Stomach (tissue), 9 donors: ENCODE data around the gene SMARCD2. TPM values are rescaled to one million over a fixed set of nuclear protein-coding genes. Genes with fewer than 3 reads are reported as not detected.

ENCODE experiments used
- DNase-seq, 2 donors: peaks; one replicate each; pipeline versions ENCODE4 v3.0.0 to v3.0.0-alpha.2; 2013 to 2019
- H3K27ac ChIP-seq, 5 donors: fragments of 200-600 bp in 4 of 5; sonication (generic) in 4 of 5; one replicate each; pipeline ENCODE4 v1.5.1; 2013 to 2019; ENCODE audit warnings: mild to moderate bottlenecking in 1 of 5, moderate library complexity in 1 of 5
- H3K27me3 ChIP-seq, 3 donors: fragments of 200-600 bp; sonication (generic); one replicate each; pipeline ENCODE4 v1.5.1; 2017 to 2019; ENCODE audit warnings: mixed run types in 1 of 3
- H3K36me3 ChIP-seq, 4 donors: fragments of 200-600 bp; sonication (generic); 1 replicate in 3 of 4; 2 replicates in 1 of 4; pipeline ENCODE4 v1.5.1; 2016 to 2019
- H3K4me1 ChIP-seq, 4 donors: fragments of 200-600 bp; sonication (generic); one replicate each; pipeline ENCODE4 v1.5.1; 2016 to 2019
- H3K4me3 ChIP-seq, 4 donors: fragments of 200-600 bp; sonication (generic) in 3 of 4; one replicate each; pipeline ENCODE4 v1.5.1; 2016 to 2019; ENCODE audit warnings: mild to moderate bottlenecking in 1 of 4
- H3K9me3 ChIP-seq, 4 donors: fragments of 200-600 bp; sonication (generic); one replicate each; pipeline ENCODE4 v1.5.1; 2016 to 2019
- CTCF ChIP-seq, 7 experiments: fragments of 450-650 bp in 4 of 7; fragments of 200-600 bp in 3 of 7; sonication (generic) in 3 of 7; IDR thresholded peaks; one replicate each; pipeline ENCODE4 v1.5.1; 2016 to 2019; ENCODE audit warnings: antibody characterized with exemption in 7 of 7, control low read depth in 2 of 7, mild to moderate bottlenecking in 1 of 7
- EP300 ChIP-seq: sonication (generic); formaldehyde crosslinking; IDR thresholded peaks from one replicate; pipeline ENCODE4 v1.6.1; 2017; ENCODE audit warnings: antibody characterized with exemption
- POLR2A ChIP-seq, 4 donors: fragments of 450-650 bp; IDR thresholded peaks; one replicate each; pipeline ENCODE4 v1.6.1; 2016; ENCODE audit warnings: antibody characterized with exemption in 4 of 4, control low read depth in 2 of 4, mild to moderate bottlenecking in 1 of 4, moderate library complexity in 1 of 4
- POLR2AphosphoS5 ChIP-seq, 3 donors: sonication (generic); formaldehyde crosslinking; IDR thresholded peaks; one replicate each; pipeline ENCODE4 v1.6.1; 2016; ENCODE audit warnings: antibody characterized with exemption in 3 of 3
- WGBS, 5 donors: extraction: QIAGEN DNeasy Blood & Tissue Kit in 3 of 5; methylation state at CpG; one replicate each; pipeline versions ENCODE4 v1.1.5 to v1.1.7; 2013 to 2018; 5-methylcytosine and 5-hydroxymethylcytosine counted together
- intact Hi-C: fragments of 100-400 bp; cut with DNase I; formaldehyde crosslinking; loops from one replicate; pipeline ENCODE4 v1.15.1; 2023; ENCODE audit warnings: low total_unique reads
- polyA plus RNA-seq, 3 donors: library from polyadenylated mRNA; stranded (reverse); fragments of 200-250 nt; gene quantifications; one replicate each; pipeline ENCODE4 v1.2.3, GENCODE V29; 2013
- total RNA-seq, 5 donors: library from RNA; depleted of rRNA; stranded (reverse); fragments of >200 nt; gene quantifications; one replicate each; pipeline versions ENCODE4 v1.1.0 to v1.2.3, GENCODE V29; 2014 to 2016
- donor health status: healthy with polysubstance abuse.
- donor health status: Bipolar disorder and iron deficiency.
- donor health status: healthy.

Gene SMARCD2
- total and polyA plus RNA-seq, 8 donors: 65.1 to 244 (median 94.5) TPM

- H3K9me3 ChIP-seq: no peaks in the 10 kb centered on the region
- no peak overlapping the region for H3K4me3 ChIP-seq
- TF ChIP-seq POLR2AphosphoS5 (IDR thresholded peaks at IDR 0.05) (no peak), POLR2A (IDR thresholded peaks at IDR 0.05) (no peak), CTCF (IDR thresholded peaks at IDR 0.05) (no peak), EP300 (no peak)
- no peaks in the 10 kb centered on the region for H3K27me3 ChIP-seq
- no peak overlapping the region for H3K27ac ChIP-seq
- 62 to 89% (median 80%) methylated on average over 9 of the region's 9 CpGs for WGBS, 5 donors
- peaks cover 0 to 13% (median 8%) of the 10 kb centered on the region in 4 donors for H3K4me1 ChIP-seq
- intact Hi-C loops: no loop called here
- no peaks in the 10 kb centered on the region for H3K36me3 ChIP-seq
- DNase-seq: no peak
Measured at GRCh38 chr17:63850401-63850800, 7.9 kb upstream of the SMARCD2 start.

- H3K27ac ChIP-seq: peak overlapping the region in 4 of 5 donors; percentile 52 to 67 (median 60)
Measured at GRCh38 chr17:63848834-63849689, 6.6 kb upstream of the SMARCD2 start.

GRCh38 chr17:63847525-63848249 is 5.2 kb upstream of the SMARCD2 start:
- intact Hi-C loops: no loop called here
- 79 to 98% (median 86%) methylated on average over 3 of the region's 3 CpGs for WGBS, 5 donors
- DNase-seq: no peak
- Histone ChIP-seq H3K9me3 (no peaks in the 10 kb centered on the region), H3K36me3 (no peaks in the 10 kb centered on the region), H3K27me3 (no peaks in the 10 kb centered on the region), H3K4me3 (no peak overlapping the region), H3K27ac (no peak overlapping the region), H3K4me1 (peaks cover 6 to 25% (median 13%) of the 10 kb centered on the region in 4 donors)
- no peak for TF ChIP-seq POLR2AphosphoS5 (IDR thresholded peaks at IDR 0.05)
- TF ChIP-seq EP300: no peak
- no peak for TF ChIP-seq CTCF (IDR thresholded peaks at IDR 0.05)
- no peak for TF ChIP-seq POLR2A (IDR thresholded peaks at IDR 0.05)

More at GRCh38 chr17:63848834-63849689, 6.6 kb upstream of the SMARCD2 start:
- H3K27me3 ChIP-seq: no peaks in the 10 kb centered on the region
- 16 to 28% (median 18%) methylated on average over 68 to 82 of the region's 82 CpGs for WGBS, 5 donors
- peak; percentile 94 to 97 for DNase-seq
- H3K4me1 ChIP-seq: peaks cover under 1 to 18% (median 8%) of the 10 kb centered on the region in 4 donors
- peak overlapping the region; percentile 23 to 39 (median 32) for H3K4me3 ChIP-seq
- no peaks in the 10 kb centered on the region for H3K36me3 ChIP-seq
- TF ChIP-seq POLR2AphosphoS5 (IDR thresholded peaks at IDR 0.05) (peak in 1 of 3 donors; percentile 29), EP300 (no peak), CTCF (IDR thresholded peaks at IDR 0.05) (peak in 5 of 7 experiments; percentile 41 to 69 (median 60))
- intact Hi-C loops: no loop called here
- no peaks in the 10 kb centered on the region for H3K9me3 ChIP-seq

- H3K27me3 ChIP-seq: no peaks in the 10 kb centered on the region
- DNase-seq: no peak
- no peak overlapping the region for H3K27ac ChIP-seq
- H3K4me1 ChIP-seq: peaks cover 19 to 38% (median 27%) of the 10 kb centered on the region in 4 donors
- intact Hi-C loops: no loop called here
- no peaks in the 10 kb centered on the region for H3K9me3 ChIP-seq
- no peaks in the 10 kb centered on the region for H3K36me3 ChIP-seq
- 26 to 90% (median 56%) methylated on average over 1 of the region's 1 CpG for WGBS, 5 donors
- H3K4me3 ChIP-seq: no peak overlapping the region
- no peak for TF ChIP-seq POLR2AphosphoS5 (IDR thresholded peaks at IDR 0.05)
- TF ChIP-seq POLR2A (IDR thresholded peaks at IDR 0.05): no peak
- no peak for TF ChIP-seq EP300
Measured at GRCh38 chr17:63845509-63845908, 3.0 kb upstream of the SMARCD2 start.
